Breast epithelium (tissue), 3 donors: ENCODE results near the gene PPHLN1.

Experiments
- POLR2A ChIP-seq: fragments of 450-650 bp; IDR thresholded peaks from one replicate; pipeline ENCODE4 v1.6.1; 2016; ENCODE audit warnings: antibody characterized with exemption, mild to moderate bottlenecking, moderate library complexity
- TF ChIP-seq, protein P1 (sequence below), 3 donors: fragments of 450-650 bp; IDR thresholded peaks; one replicate each; pipeline ENCODE4 v1.5.1; 2016 to 2017; ENCODE audit warnings: antibody characterized with exemption in 3 of 3, mild to moderate bottlenecking in 3 of 3, moderate library complexity in 3 of 3

DNA sequence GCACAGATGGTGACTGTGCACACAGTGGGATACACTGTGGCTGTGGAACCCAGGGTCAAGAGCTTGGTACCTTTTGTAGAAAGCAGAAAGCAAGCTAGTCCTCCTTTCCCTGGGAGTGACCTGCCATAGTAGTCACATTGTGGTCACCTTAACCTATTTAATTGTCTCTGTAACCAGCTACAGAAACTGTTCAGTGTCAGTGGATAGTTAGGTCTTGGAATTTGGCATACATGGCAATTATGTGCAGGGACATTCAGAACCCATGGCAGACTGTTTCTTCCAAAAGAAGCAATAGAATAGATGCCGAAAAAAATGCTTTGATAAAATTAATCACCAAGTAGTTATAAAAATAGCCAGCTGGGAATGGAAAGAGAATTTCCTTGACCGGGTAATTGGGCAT, 30.4 kb downstream of the PPHLN1 start:
- no peak for TF ChIP-seq POLR2A
- TF ChIP-seq, protein P1, sequence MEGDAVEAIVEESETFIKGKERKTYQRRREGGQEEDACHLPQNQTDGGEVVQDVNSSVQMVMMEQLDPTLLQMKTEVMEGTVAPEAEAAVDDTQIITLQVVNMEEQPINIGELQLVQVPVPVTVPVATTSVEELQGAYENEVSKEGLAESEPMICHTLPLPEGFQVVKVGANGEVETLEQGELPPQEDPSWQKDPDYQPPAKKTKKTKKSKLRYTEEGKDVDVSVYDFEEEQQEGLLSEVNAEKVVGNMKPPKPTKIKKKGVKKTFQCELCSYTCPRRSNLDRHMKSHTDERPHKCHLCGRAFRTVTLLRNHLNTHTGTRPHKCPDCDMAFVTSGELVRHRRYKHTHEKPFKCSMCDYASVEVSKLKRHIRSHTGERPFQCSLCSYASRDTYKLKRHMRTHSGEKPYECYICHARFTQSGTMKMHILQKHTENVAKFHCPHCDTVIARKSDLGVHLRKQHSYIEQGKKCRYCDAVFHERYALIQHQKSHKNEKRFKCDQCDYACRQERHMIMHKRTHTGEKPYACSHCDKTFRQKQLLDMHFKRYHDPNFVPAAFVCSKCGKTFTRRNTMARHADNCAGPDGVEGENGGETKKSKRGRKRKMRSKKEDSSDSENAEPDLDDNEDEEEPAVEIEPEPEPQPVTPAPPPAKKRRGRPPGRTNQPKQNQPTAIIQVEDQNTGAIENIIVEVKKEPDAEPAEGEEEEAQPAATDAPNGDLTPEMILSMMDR (IDR thresholded peaks at IDR 0.05): no peak
